PC-9 (cell line): ENCODE results near the gene ZKSCAN4.

Experiments used
- CTCF ChIP-seq: fragments of 200-600 bp; sonication (generic); conservative IDR thresholded peaks from 2 replicates; pipeline ENCODE4 v1.6.1; 2017; ENCODE audit warnings: mixed run types, antibody characterized with exemption, mild to moderate bottlenecking, moderate library complexity
- EZH2 ChIP-seq: fragments of 200-600 bp; sonication (generic); IDR thresholded peaks from 2 replicates; pipeline ENCODE4 v1.8.0; 2017; ENCODE audit warnings: antibody characterized with exemption, low read depth

- no peak for TF ChIP-seq EZH2
- TF ChIP-seq CTCF: no peak
Measured at GRCh38 chr6:28212510-28213212, 39.4 kb downstream of the ZKSCAN4 start.
